ENCODE data around the gene EVL. TPM values are rescaled to one million over a fixed set of nuclear protein-coding genes. Genes with fewer than 3 reads are reported as not detected.

Gene EVL
- total and polyA plus RNA-seq, 2 of the 8 experiments (the other 6 are each of a cell fraction or from before 2014, with no cell fraction given) = 30.7 to 64.6 TPM

DNA sequence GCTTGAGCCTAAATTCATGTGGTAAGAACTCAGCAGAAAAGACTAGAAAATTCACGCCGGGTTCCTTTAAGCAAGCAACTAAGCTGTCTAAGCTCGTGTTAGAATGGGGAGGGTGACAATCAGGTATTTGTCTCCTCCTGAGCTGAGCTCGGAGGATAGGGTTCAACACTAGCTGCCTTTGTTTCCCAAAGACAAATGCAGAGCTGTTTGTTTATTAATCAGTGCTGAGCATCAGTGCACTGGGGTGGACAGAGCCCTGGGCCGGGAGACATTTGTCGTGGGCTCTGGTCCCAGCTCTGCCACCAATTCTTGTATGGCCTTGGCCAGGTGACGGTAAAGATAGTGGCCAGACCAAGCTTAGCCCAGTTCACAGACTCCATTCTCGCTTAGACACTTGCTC is 50.5 kb downstream of the EVL start:
- POLR2A ChIA-PET (ENCODE audit: partially characterized antibody) = no interaction called here
- Histone ChIP-seq H2BK5ac (ENCODE audit: low read depth, low read length) (no peak overlapping the region), H3K79me2 (ENCODE audit: control insufficient read depth in 1 of 2, insufficient read depth in 2 of 2, low read length in 2 of 2) (no peaks in the 10 kb centered on the region), H4K91ac (replicated peaks; ENCODE audit: insufficient read length, low read length) (no peak overlapping the region), H4K8ac (ENCODE audit: extremely low read depth, insufficient read depth, low read length) (no peak overlapping the region), H2AK5ac (ENCODE audit: low read depth, low read length) (no peak overlapping the region), H2BK12ac (ENCODE audit: low read depth, low read length) (no peak overlapping the region), H2AFZ (ENCODE audit: low read length) (no peak overlapping the region), H2BK15ac (ENCODE audit: low read length) (no peak overlapping the region), H3K23me2 (ENCODE audit: low read depth, low read length) (no peaks in the 10 kb centered on the region), H3K36me3 (ENCODE audit: control insufficient read depth in 2 of 4, insufficient read depth in 4 of 4, low read length in 3 of 4) (no peaks in the 10 kb centered on the region), H4K5ac (ENCODE audit: insufficient read length, low read depth, low read length) (no peak overlapping the region), H3K9ac (replicated peaks in 1 of 4; ENCODE audit: extremely low read depth in 1 of 4, low read depth in 3 of 4, low read length in 3 of 4) (no peak overlapping the region), H3K14ac (ENCODE audit: insufficient read length) (no peak overlapping the region), H3K9me3 (ENCODE audit: insufficient read depth in 2 of 2, low read depth in 1 of 2, low read length in 1 of 2) (no peaks in the 10 kb centered on the region), H3K4me3 (ENCODE audit: extremely low read depth in 1 of 4, insufficient read depth in 2 of 4, low read depth in 3 of 4, low read length in 4 of 4) (no peak overlapping the region), H3K4ac (replicated peaks; ENCODE audit: insufficient read length, low read depth, low read length) (no peak overlapping the region), H3K18ac (ENCODE audit: extremely low read depth, low read length) (no peak overlapping the region), H3K79me1 (ENCODE audit: low read depth, low read length) (no peaks in the 10 kb centered on the region), H4K20me1 (replicated peaks in 1 of 2; ENCODE audit: control insufficient read depth in 1 of 2, insufficient read depth in 2 of 2, low read length in 2 of 2) (peaks cover 0 to 2% of the 10 kb centered on the region in 2 experiments), H3K4me1 (replicated peaks in 1 of 4; ENCODE audit: control insufficient read depth in 3 of 4, insufficient read depth in 4 of 4, low read length in 3 of 4) (no peaks in the 10 kb centered on the region), H2BK20ac (ENCODE audit: low read length) (no peak overlapping the region), H3K4me2 (ENCODE audit: insufficient read depth in 1 of 2, low read depth in 2 of 2, low read length in 2 of 2) (no peak overlapping the region), H3K23ac (ENCODE audit: insufficient read length) (no peak overlapping the region), H3K27me3 (replicated peaks in 1 of 4; ENCODE audit: control insufficient read depth in 3 of 4, extremely low read depth in 1 of 4, insufficient read depth in 3 of 4, low read length in 3 of 4) (no peaks in the 10 kb centered on the region), H3K27ac (ENCODE audit: low read depth, low read length) (no peak overlapping the region), H2BK120ac (replicated peaks; ENCODE audit: low read depth, low read length) (no peak overlapping the region), H3K56ac (replicated peaks; ENCODE audit: insufficient read length, low read depth, low read length) (no peak overlapping the region)
- DNase-seq (ENCODE audit: low read depth in 1 of 2, low spot score in 2 of 2) (no peak), FAIRE-seq (no peak)
- CTCF ChIA-PET (ENCODE audit: partially characterized antibody) = interaction anchor here (0.6 to 12.1 kb wide), 11 partner anchors 10 to 211 kb away, joined by 3 to 104 read pairs (median 4); no protein-coding TSS in a partner anchor
- no peak for TF ChIP-seq EZH2 (IDR thresholded peaks at IDR 0.05; ENCODE audit: low read depth, low read length, severe bottlenecking)
- no peak for TF ChIP-seq SAP30 (IDR thresholded peaks at IDR 0.05; ENCODE audit: insufficient read depth, insufficient replicate concordance, low read length)
- no peak for TF ChIP-seq POLR2AphosphoS5 (IDR thresholded peaks at IDR 0.05; ENCODE audit: low read depth, low read length)
- TF ChIP-seq CHD1 (IDR thresholded peaks at IDR 0.05; ENCODE audit: low read depth, low read length) = no peak
- no peak for TF ChIP-seq NANOG (IDR thresholded peaks at IDR 0.05; ENCODE audit: insufficient read depth, low read depth, low read length, poor library complexity, severe bottlenecking)
- TF ChIP-seq SP2 (IDR thresholded peaks at IDR 0.05; ENCODE audit: low read length) = no peak
- WGBS, 2 experiments (ENCODE audit: extremely low coverage in 1 of 2, insufficient coverage in 1 of 2, insufficient read length in 1 of 2, insufficient replicate concordance in 2 of 2, low coverage in 1 of 2, low lambda C conversion rate in 2 of 2, missing lambda C conversion rate in 1 of 2) = 92% methylated on average over 8 of the region's 8 CpGs; no CpG with 5 or more reads in 1 of the 2 experiments

All from H1 (cell line).